Measurements from ENCODE around the gene SERTAD4. TPM values are rescaled to one million over a fixed set of nuclear protein-coding genes. Genes with fewer than 3 reads are reported as not detected.
A peak's percentile ranks its signal among the peaks of the same experiment; 100 is the strongest.

The SERTAD4 gene
- total RNA-seq, 2 experiments from 2014 or later = not detected

DNA sequence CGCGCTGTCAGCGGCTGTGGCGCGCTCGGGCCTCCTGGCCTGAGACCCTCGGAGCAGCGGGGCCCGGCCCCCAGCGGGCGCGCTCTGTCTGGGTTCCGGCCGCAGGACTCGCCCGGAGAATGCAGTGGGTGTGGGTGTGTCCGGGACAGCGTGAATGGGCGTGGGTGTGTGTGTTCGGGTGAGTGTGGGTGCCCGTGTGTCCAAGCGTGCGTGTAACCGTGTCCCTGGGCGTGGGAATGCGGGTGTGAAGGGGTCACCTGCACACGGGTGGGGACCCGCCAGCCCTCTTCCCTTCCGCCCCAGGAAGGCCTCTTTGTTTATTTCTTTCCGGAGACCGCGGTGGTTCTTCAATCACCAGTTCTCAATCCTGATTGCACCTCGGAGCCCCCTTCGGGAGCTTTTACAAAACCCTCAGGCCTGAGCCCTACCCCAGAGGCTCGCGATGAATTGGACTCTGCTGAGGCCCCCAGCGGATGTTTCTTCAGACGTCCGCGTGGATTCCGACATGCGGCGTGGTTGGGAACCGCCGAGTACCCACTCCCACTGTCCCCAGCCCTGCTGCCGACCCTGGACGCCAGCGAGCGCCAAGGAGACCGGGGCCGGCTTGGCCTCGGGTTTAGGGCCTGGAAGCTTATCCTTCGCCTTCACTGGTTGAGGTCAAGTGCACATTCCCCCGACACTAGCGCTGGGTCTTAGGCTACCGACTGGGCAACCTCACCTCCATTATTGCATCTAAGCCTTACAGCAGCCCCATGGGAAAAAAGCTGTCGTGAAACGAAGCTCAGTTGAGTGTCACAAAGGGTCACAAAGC is 19.3 kb downstream of the SERTAD4 start:
- intact Hi-C loops (cut with micrococcal nuclease) = no loop called here
- H3K4me3 Mint-ChIP-seq = peak overlapping the region; percentile 58
- no peak overlapping the region for H3K27ac Mint-ChIP-seq
- ChIA-PET CTCF (no interaction called here), POLR2A (interaction anchor here (1.4 kb wide), 1 partner anchor 19 kb away, joined by 3 read pairs; no protein-coding TSS in a partner anchor)
- H3K4me1 Mint-ChIP-seq (ENCODE audit: low read depth) = peaks cover 22% of the 10 kb centered on the region
- H3K27me3 Mint-ChIP-seq = peaks cover 69% of the 10 kb centered on the region
- TF ChIP-seq, protein P1, sequence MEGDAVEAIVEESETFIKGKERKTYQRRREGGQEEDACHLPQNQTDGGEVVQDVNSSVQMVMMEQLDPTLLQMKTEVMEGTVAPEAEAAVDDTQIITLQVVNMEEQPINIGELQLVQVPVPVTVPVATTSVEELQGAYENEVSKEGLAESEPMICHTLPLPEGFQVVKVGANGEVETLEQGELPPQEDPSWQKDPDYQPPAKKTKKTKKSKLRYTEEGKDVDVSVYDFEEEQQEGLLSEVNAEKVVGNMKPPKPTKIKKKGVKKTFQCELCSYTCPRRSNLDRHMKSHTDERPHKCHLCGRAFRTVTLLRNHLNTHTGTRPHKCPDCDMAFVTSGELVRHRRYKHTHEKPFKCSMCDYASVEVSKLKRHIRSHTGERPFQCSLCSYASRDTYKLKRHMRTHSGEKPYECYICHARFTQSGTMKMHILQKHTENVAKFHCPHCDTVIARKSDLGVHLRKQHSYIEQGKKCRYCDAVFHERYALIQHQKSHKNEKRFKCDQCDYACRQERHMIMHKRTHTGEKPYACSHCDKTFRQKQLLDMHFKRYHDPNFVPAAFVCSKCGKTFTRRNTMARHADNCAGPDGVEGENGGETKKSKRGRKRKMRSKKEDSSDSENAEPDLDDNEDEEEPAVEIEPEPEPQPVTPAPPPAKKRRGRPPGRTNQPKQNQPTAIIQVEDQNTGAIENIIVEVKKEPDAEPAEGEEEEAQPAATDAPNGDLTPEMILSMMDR (IDR thresholded peaks at IDR 0.05) = no peak
- no peak for DNase-seq
- no peaks in the 10 kb centered on the region for H3K36me3 Mint-ChIP-seq (ENCODE audit: low read depth)
- ATAC-seq = no peak
- H3K9me3 Mint-ChIP-seq = no peaks in the 10 kb centered on the region

GRCh38 chr1:210252621-210253051 is 20.0 kb downstream of the SERTAD4 start:
- CTCF ChIA-PET = no interaction called here
- POLR2A ChIA-PET = interaction anchor here (1.4 kb wide), 1 partner anchor 19 kb away, joined by 3 read pairs; no protein-coding TSS in a partner anchor
- H3K9me3 Mint-ChIP-seq = no peaks in the 10 kb centered on the region
- DNase-seq = no peak
- intact Hi-C loops (cut with micrococcal nuclease) = no loop called here
- H3K27me3 Mint-ChIP-seq = peaks cover 63% of the 10 kb centered on the region
- TF ChIP-seq, protein P1 (IDR thresholded peaks at IDR 0.05) = no peak
- H3K36me3 Mint-ChIP-seq (ENCODE audit: low read depth) = no peaks in the 10 kb centered on the region
- no peak for ATAC-seq
- H3K27ac Mint-ChIP-seq = no peak overlapping the region
- no peak overlapping the region for H3K4me3 Mint-ChIP-seq
- H3K4me1 Mint-ChIP-seq (ENCODE audit: low read depth) = peaks cover 18% of the 10 kb centered on the region

GRCh38 chr1:210254298-210254697 is 21.7 kb downstream of the SERTAD4 start:
- H3K27me3 Mint-ChIP-seq = peaks cover 55% of the 10 kb centered on the region
- no peak overlapping the region for H3K4me3 Mint-ChIP-seq
- H3K27ac Mint-ChIP-seq = no peak overlapping the region
- H3K9me3 Mint-ChIP-seq = no peaks in the 10 kb centered on the region
- ATAC-seq (no peak), DNase-seq (no peak)
- intact Hi-C loops (cut with micrococcal nuclease) = no loop called here
- POLR2A ChIA-PET = interaction anchor here (1.4 kb wide), 1 partner anchor 9 kb away, joined by 3 read pairs; no protein-coding TSS in a partner anchor
- H3K36me3 Mint-ChIP-seq (ENCODE audit: low read depth) = no peaks in the 10 kb centered on the region
- CTCF ChIA-PET = no interaction called here
- peaks cover 18% of the 10 kb centered on the region for H3K4me1 Mint-ChIP-seq (ENCODE audit: low read depth)
- TF ChIP-seq, protein P1 (IDR thresholded peaks at IDR 0.05) = no peak

GRCh38 chr1:210257698-210258529 is 25.3 kb downstream of the SERTAD4 start:
- H3K27ac Mint-ChIP-seq = no peak overlapping the region
- POLR2A ChIA-PET = interaction anchor here (1.5 kb wide), 1 partner anchor 12 kb away, joined by 3 read pairs; no protein-coding TSS in a partner anchor
- no peaks in the 10 kb centered on the region for H3K9me3 Mint-ChIP-seq

More at GRCh38 chr1:210257698-210258529, 25.3 kb downstream of the SERTAD4 start:
- intact Hi-C loops (cut with micrococcal nuclease) = no loop called here
- H3K36me3 Mint-ChIP-seq (ENCODE audit: low read depth) = no peaks in the 10 kb centered on the region
- ATAC-seq = no peak
- no peak overlapping the region for H3K4me3 Mint-ChIP-seq
- H3K4me1 Mint-ChIP-seq (ENCODE audit: low read depth) = no peaks in the 10 kb centered on the region
- TF ChIP-seq, protein P1 (IDR thresholded peaks at IDR 0.05) = no peak
- no peak for DNase-seq
- H3K27me3 Mint-ChIP-seq = peaks cover 30% of the 10 kb centered on the region
- CTCF ChIA-PET = no interaction called here

Measured in activated CD8-positive, alpha-beta T cell treated with anti-CD3 and anti-CD28 coated beads for 36 hours (primary cell).